H1 (cell line): ENCODE data around the gene FLNC. TPM values are rescaled to one million over a fixed set of nuclear protein-coding genes. Genes with fewer than 3 reads are reported as not detected.

ENCODE experiments used
- ATF2 ChIP-seq: IDR thresholded peaks from 2 replicates; pipeline ENCODE4 v1.6.1; 2012; ENCODE audit warnings: low read length, inconsistent platforms
- CBX5 ChIP-seq: fragments of 300-800, 300-1000 bp; sonication (generic); IDR thresholded peaks from 2 replicates; pipeline ENCODE4 v1.7.1; 2016; ENCODE audit warnings: antibody characterized with exemption, low read length, low read depth
- E2F6 ChIP-seq: IDR thresholded peaks from 2 replicates; pipeline ENCODE4 v1.6.1; 2012; ENCODE audit warnings: inconsistent platforms
- GABPA ChIP-seq: IDR thresholded peaks from 2 replicates; pipeline ENCODE4 v1.6.1; 2011; ENCODE audit warnings: mild to moderate bottlenecking, low read length, moderate library complexity, borderline replicate concordance; ENCODE audit not compliant: insufficient read depth
- MAX ChIP-seq: IDR thresholded peaks from 2 replicates; pipeline ENCODE4 v1.6.1; 2012; ENCODE audit warnings: inconsistent platforms
- POLR2A ChIP-seq, 2 experiments: IDR thresholded peaks; 1 replicate in 1 of 2; 2 replicates in 1 of 2; pipeline ENCODE4 v1.6.1; 2011; ENCODE audit warnings: low read depth in 2 of 2, low read length in 2 of 2, mild to moderate bottlenecking in 2 of 2; ENCODE audit errors: control extremely low read depth in 1 of 2
- RAD21 ChIP-seq, 2 experiments: IDR thresholded peaks in 1 of 2; conservative IDR thresholded peaks in 1 of 2; 2 replicates each; pipeline ENCODE4 v1.6.1; 2011; ENCODE audit warnings: low read depth in 2 of 2, low read length in 2 of 2, improper control_type of control experiment in 1 of 2, inconsistent platforms in 1 of 2, mild to moderate bottlenecking in 1 of 2, moderate library complexity in 1 of 2
- RXRA ChIP-seq: IDR thresholded peaks from 2 replicates; pipeline ENCODE4 v1.6.1; 2011; ENCODE audit warnings: low read depth, mild to moderate bottlenecking, low read length, moderate library complexity; ENCODE audit not compliant: insufficient read depth
- SAP30 ChIP-seq: fragments of 300-600 bp; sonication (generic); IDR thresholded peaks from 2 replicates; pipeline ENCODE4 v1.7.1; 2012; ENCODE audit warnings: low read length, moderate library complexity, mild to moderate bottlenecking, inconsistent platforms; ENCODE audit not compliant: insufficient read depth, insufficient replicate concordance
- SIN3A ChIP-seq, 2 experiments: IDR thresholded peaks in 1 of 2; conservative IDR thresholded peaks in 1 of 2; 2 replicates each; pipeline ENCODE4 v1.6.1; 2011 to 2012; ENCODE audit warnings: low read length in 2 of 2, improper control_type of control experiment in 1 of 2, low read depth in 1 of 2, mild to moderate bottlenecking in 1 of 2
- SP1 ChIP-seq: IDR thresholded peaks from 2 replicates; pipeline ENCODE4 v1.6.1; 2011; ENCODE audit warnings: low read depth, low read length
- TAF7 ChIP-seq: optimal IDR thresholded peaks from 2 replicates; pipeline ENCODE3; 2011; ENCODE audit warnings: low read depth, mild to moderate bottlenecking, inconsistent platforms, low read length, moderate library complexity, borderline replicate concordance
- TBP ChIP-seq: IDR thresholded peaks from 2 replicates; pipeline ENCODE4 v1.6.1; 2011; ENCODE audit warnings: low read depth, low read length, improper control_type of control experiment
- YY1 ChIP-seq: IDR thresholded peaks from 2 replicates; pipeline ENCODE4 v1.6.1; 2011; ENCODE audit warnings: low read depth, mild to moderate bottlenecking, low read length
- polyA plus RNA-seq, 7 experiments: library from polyadenylated mRNA; depleted of rRNA in 3 of 7; stranded (reverse) in 5 of 7; unstranded in 2 of 7; fragments of >200 nt in 5 of 7; fragments of 200-250 nt in 2 of 7; gene quantifications; 1 replicate in 5 of 7; 2 replicates in 1 of 7; 4 replicates in 1 of 7; pipeline versions ENCODE4 v1.2.1 to v1.2.3, GENCODE V29; 2011 to 2013; ENCODE audit warnings: missing spikeins in 2 of 7, mixed read lengths in 2 of 7
- total RNA-seq: library from RNA; stranded (reverse); fragmentation: NEBNext Ultra II Directional; extraction: Animal tissue kit (Norgen Biotek cat#: 25700); gene quantifications from 2 replicates; pipeline ENCODE4 v1.2.1, GENCODE V29; 2021

Gene FLNC
- total and polyA plus RNA-seq, 2 of the 8 experiments (the other 6 are each of a cell fraction or from before 2014, with no cell fraction given) = 1.9 to 10.7 TPM

- TF ChIP-seq SAP30 = no peak
- TF ChIP-seq SIN3A (conservative IDR thresholded peaks at IDR 0.05 in 1 of 2, IDR thresholded peaks at IDR 0.05 in 1 of 2; ENCODE audit: low read depth in 1 of 2, low read length in 2 of 2) = peak; percentile 43 to 58; a peak in 1 of 4 replicates
- TF ChIP-seq ATF2 = no peak
- TF ChIP-seq RXRA = peak; percentile 3; the same call in 1 of the 2 replicates
- TF ChIP-seq TBP = no peak
- peak; percentile 29 for TF ChIP-seq TAF7
- TF ChIP-seq MAX = peak; percentile 39; the same call in 1 of the 2 replicates
- TF ChIP-seq E2F6 = no peak
- peak; percentile 86 to 89 for TF ChIP-seq RAD21 (IDR thresholded peaks at IDR 0.05 in 1 of 2, conservative IDR thresholded peaks at IDR 0.05 in 1 of 2; ENCODE audit: low read depth in 2 of 2, low read length in 2 of 2)
- 0 out of 2 replicates have a peak, but pooled peaks have one; percentile 18 for TF ChIP-seq YY1
- no peak for TF ChIP-seq POLR2A (IDR thresholded peaks at IDR 0.05; ENCODE audit: control extremely low read depth in 1 of 2, low read depth in 2 of 2, low read length in 2 of 2)
- TF ChIP-seq SP1 = no peak
- TF ChIP-seq CBX5 = no peak
- TF ChIP-seq GABPA = peak; percentile 31; the same call in 1 of the 2 replicates
Measured at GRCh38 chr7:128883622-128884448, 53.6 kb downstream of the FLNC start (continued).
